Stimulated activated CD4-positive, alpha-beta T cell treated with anti-CD3 and anti-CD28 coated beads, TNF-alpha, amount 100 ng/mL, for 48 hours (primary cell): ENCODE measurements around the gene MAML2.

Experiments used
- DNase-seq, 3 donors: peaks; one replicate each; pipeline ENCODE4 v3.0.0-alpha.2; 2020; ENCODE audit warnings: low read depth in 3 of 3

Gene MAML2

GRCh38 chr11:96102664-96103078 is 240.3 kb downstream of the MAML2 start:
- DNase-seq, result no peak

GRCh38 chr11:96101146-96101545 is 241.8 kb downstream of the MAML2 start:
- DNase-seq, result no peak

DNA sequence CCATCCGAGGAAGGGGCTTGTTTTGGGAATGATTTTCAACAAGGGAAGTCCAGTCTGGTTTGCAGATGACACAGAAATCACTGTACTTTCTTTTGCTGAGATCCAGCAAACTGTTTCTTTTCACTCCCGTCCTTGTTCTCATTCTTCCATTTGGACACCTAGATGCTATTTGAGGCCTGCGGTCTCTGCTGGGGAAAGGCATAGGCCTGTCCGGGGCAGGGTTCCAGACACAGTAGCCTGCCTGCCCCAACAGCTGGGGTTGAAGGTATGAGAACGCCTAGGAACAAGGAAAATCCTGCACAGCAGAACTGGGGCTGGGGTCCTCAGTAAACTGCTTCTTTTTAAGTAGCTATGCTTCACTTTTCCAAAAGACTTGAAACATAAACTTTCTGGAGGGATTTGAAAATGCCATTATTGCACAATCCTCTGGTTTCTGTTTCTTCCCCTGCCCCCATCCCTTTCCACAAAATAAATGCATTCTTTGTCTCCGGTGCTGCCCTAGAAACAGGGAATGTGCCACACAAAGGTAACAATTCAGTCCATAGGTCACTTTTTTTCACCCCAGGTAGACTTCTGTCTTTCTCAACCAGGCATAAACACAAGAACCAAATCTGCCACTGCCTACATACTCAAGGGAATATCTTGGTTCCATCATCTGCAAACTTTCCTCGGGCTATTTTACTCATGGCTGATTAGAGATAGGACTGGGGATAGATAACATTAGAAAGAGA is 244.3 kb downstream of the MAML2 start:
- no peak for DNase-seq

GRCh38 chr11:96097844-96098421 is 245.1 kb downstream of the MAML2 start:
- no peak for DNase-seq

DNA sequence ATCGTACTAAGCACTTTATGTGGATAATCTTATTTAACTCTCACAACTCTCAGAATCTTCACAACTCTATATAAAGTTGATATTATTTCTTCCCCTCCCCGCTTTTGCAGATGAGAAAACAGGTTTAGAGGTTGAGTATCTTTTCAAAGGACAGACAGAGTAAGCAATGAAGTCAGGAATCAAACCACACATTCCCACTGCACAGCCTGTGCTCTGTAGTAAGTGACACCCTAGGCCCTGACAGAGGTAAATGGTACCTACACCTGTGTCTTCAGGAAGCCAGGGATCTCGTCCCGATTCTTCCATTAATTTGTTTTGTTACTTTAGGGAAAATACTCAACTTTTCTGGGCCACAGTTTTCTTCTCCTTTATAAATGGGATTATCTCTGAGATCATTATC is 246.6 kb downstream of the MAML2 start:
- no peak for DNase-seq

- DNase-seq, result no peak
Observed at GRCh38 chr11:96095884-96096303, 247.1 kb downstream of the MAML2 start.

DNA sequence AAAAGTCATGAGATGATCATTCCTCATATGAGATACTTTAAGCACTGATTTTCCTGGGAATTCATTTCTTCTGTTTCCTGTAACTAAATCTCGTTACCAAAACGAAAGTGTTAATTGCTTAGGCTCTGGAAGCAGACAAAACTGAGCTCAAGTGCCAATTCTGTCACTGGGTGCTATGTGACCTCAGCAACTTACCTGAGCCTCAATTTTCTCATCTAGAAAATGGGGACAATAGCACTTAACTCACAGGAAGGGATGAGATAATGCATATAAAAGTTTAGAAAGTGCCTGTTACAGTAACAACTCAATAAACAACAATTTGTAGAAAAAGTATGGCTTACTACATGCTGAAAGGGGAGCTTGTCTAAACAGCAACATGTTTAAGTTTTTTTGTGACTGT is 248.8 kb downstream of the MAML2 start:
- no peak for DNase-seq

DNA sequence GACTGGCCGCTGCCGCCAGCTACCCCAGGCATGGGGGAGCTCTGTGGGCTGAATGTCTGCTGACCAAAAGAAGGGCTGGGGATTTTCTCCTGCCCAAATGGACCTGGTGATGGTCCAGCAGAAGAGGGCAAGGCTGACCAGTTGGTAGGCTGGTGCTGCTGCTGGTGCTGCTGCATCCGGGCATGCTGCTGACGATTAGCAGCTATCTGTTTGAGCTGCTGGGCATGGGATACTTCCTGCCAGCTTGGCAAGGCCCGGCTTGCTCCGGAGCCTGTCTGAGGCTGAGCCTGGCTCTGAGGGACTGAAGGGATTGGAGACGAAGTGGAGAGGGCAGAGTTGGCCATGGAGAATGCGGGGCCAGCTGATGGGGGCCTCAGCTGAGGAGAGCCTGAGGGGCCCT is 250.5 kb downstream of the MAML2 start:
- no peak for DNase-seq

DNA sequence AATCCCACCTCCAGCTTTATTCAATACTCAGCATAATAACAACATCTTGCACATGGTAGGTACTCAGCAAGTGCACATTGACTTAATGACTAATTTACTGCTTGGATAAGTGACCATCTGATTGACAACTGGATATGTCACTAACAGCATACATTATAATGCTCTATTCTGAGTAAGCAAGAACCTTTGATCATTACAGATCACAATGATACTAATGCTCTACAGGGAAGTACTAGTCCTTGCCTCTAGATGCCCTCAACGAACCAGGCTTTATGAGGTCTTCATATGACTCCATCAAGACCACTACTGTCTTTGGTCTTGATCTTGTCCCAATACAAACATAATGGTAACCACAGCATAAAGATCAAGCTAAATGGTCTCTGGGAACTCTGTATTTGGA is 251.5 kb downstream of the MAML2 start:
- no peak for DNase-seq

GRCh38 chr11:96090711-96091110 is 252.3 kb downstream of the MAML2 start:
- DNase-seq, result no peak

GRCh38 chr11:96088914-96089313 is 254.1 kb downstream of the MAML2 start:
- no peak for DNase-seq

- DNase-seq, result no peak
Observed at GRCh38 chr11:96086111-96086510, 256.9 kb downstream of the MAML2 start.

GRCh38 chr11:96085319-96085930 is 257.6 kb downstream of the MAML2 start:
- DNase-seq, result no peak

DNA sequence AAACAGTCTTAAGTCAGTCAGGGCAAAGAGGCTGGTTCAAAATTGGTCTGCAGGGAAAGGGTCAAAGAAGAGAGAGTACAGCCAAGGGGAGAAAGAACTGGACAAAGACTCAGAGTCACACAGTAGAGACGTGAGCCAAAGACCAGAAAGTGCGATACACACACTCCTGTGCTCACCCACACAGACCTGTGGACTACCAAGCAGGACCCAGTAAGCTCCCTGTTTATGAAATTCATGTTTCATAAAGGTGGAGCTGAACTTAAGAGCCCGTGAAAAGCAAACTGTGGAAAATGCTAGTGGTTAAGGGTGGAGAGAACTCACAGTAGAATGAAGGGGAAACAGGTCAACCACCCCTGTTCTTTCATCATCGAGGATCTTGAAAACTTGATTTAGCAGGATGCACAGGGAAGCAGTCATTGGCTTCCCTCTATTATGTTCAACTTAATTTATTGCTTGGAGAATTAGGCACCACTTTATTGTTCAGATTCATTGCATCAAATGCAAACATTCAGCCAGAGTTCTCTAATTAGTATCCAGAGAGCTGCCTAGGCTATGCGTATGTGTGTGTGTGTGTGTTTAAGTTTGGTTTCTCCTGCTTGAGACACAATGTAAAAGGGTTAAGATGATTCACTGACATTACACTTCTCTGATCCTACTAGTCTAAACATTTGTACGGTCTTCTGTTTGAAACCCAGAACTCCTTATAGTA is 258.2 kb downstream of the MAML2 start:
- no peak for DNase-seq

GRCh38 chr11:96082936-96083335 is 260.1 kb downstream of the MAML2 start:
- no peak for DNase-seq

- no peak for DNase-seq
Observed at GRCh38 chr11:96082002-96082899, 260.7 kb downstream of the MAML2 start.

- DNase-seq, result no peak
Observed at GRCh38 chr11:96081561-96081960, 261.4 kb downstream of the MAML2 start.

DNA sequence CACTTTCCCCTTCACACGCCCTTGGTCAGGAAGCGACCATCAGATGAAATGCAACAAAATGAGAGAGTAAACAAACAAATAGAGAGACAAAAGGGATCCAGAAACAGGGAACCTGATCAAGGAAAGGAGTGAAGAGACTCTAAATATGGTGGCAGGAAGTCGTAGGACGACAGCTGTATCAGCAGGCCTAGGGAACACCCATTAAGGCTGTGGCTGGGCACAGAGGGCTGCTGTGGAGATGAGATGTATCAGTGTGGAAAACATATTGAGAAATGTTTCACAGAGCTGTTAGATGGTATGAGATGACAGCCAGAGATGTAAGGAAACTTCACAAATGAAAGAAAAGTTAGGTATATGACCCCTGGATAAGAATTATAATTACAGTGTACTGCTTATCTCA is 263.3 kb downstream of the MAML2 start:
- DNase-seq, result no peak

- no peak for DNase-seq
Observed at GRCh38 chr11:96075532-96075959, 267.4 kb downstream of the MAML2 start.

- DNase-seq, result no peak
Observed at GRCh38 chr11:96074551-96075310, 268.3 kb downstream of the MAML2 start.

DNA sequence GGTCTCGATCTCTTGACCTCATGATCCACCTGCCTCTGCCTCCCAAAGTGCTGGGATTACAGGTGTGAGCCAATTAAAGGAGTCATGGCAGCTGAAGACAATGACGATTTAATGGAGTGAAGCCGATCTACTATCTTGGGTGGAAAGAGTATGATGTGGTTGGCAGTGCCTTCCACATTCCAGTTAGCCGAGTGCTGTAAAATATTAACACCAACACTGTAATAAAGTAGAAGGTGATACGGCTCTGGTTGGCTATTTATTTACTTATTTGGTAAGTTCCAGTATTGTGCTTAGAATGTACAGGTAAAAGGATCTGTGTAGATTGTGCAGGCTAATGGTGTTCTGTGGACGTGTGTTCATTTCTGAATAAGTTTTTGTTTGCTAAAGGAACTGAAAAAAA is 269.5 kb downstream of the MAML2 start:
- no peak for DNase-seq
